H1 (cell line): Measurements from ENCODE around the gene NRP2. TPM values are rescaled to one million over a fixed set of nuclear protein-coding genes. Genes with fewer than 3 reads are reported as not detected.
A peak's percentile ranks its signal among the peaks of the same experiment; 100 is the strongest.

ENCODE experiments used
- CTCF ChIA-PET: fragments of 300-600 bp; sonication (Branson Sonifier 250); formaldehyde crosslinking; loops from one replicate; lab custom pipeline; 2021; ENCODE audit not compliant: partially characterized antibody; lab: Charles Lee
- POLR2A ChIA-PET: fragments of 300-600 bp; sonication (Branson Sonifier 250); formaldehyde crosslinking; loops from one replicate; lab custom pipeline; 2021; ENCODE audit warnings: inconsistent platforms; ENCODE audit not compliant: partially characterized antibody; lab: Charles Lee
- DNase-seq, 2 experiments: peaks; one replicate each; pipeline versions ENCODE4 v3.0.0 to v3.0.0-alpha.2; 2010 to 2022; ENCODE audit warnings: low spot score in 2 of 2, low read depth in 1 of 2, mixed read lengths in 1 of 2
- FAIRE-seq: peaks from 2 replicates; lab custom pipeline; 2011; peaks lifted over from hg19 to GRCh38; lab: Jason Lieb, UNC
- H2AFZ ChIP-seq: 2 replicates; pipeline ENCODE4 v1.8.1; 2012; ENCODE audit warnings: low read length, inconsistent platforms
- H2AK5ac ChIP-seq: 2 replicates; pipeline ENCODE4 v1.6.1; 2013; ENCODE audit warnings: low read depth, low read length
- H2BK120ac ChIP-seq: replicated peaks from 2 replicates; pipeline ENCODE3; 2013; ENCODE audit warnings: low read depth, low read length, inconsistent platforms
- H2BK12ac ChIP-seq: 2 replicates; pipeline ENCODE4 v1.6.1; 2013; ENCODE audit warnings: low read depth, low read length
- H2BK15ac ChIP-seq: 2 replicates; pipeline ENCODE4 v1.6.1; 2013; ENCODE audit warnings: low read length
- H2BK20ac ChIP-seq: 2 replicates; pipeline ENCODE4 v1.6.1; 2013; ENCODE audit warnings: low read length
- H2BK5ac ChIP-seq: 2 replicates; pipeline ENCODE4 v1.6.1; 2013; ENCODE audit warnings: low read depth, low read length
- H3K14ac ChIP-seq: 2 replicates; pipeline ENCODE4 v1.6.1; 2013; ENCODE audit warnings: inconsistent platforms; ENCODE audit not compliant: insufficient read length
- H3K18ac ChIP-seq: 2 replicates; pipeline ENCODE4 v1.6.1; 2013; ENCODE audit warnings: low read length; ENCODE audit errors: extremely low read depth
- H3K23ac ChIP-seq: 2 replicates; pipeline ENCODE4 v1.6.1; 2013; ENCODE audit warnings: inconsistent platforms; ENCODE audit not compliant: insufficient read length
- H3K23me2 ChIP-seq: 2 replicates; pipeline ENCODE4 v1.6.1; 2013; ENCODE audit warnings: low read depth, low read length
- H3K27ac ChIP-seq: 2 replicates; pipeline ENCODE4 v1.6.1; 2011; ENCODE audit warnings: low read depth, low read length, inconsistent platforms
- H3K27me3 ChIP-seq, 4 experiments: replicated peaks in 1 of 4; 1 replicate in 1 of 4; 2 replicates in 3 of 4; pipeline versions ENCODE4 v1.6.1 to v1.8.1; 2011 to 2013; ENCODE audit warnings: low read length in 3 of 4, mild to moderate bottlenecking in 3 of 4, inconsistent platforms in 2 of 4, mixed read lengths in 2 of 4, moderate library complexity in 1 of 4; ENCODE audit not compliant: control insufficient read depth in 3 of 4, insufficient read depth in 3 of 4; ENCODE audit errors: extremely low read depth in 1 of 4
- H3K36me3 ChIP-seq, 4 experiments: 2 replicates each; pipeline versions ENCODE4 v1.6.1 to v1.8.1; 2011 to 2013; ENCODE audit warnings: mild to moderate bottlenecking in 4 of 4, low read length in 3 of 4, moderate library complexity in 2 of 4, control low read depth in 1 of 4, inconsistent platforms in 1 of 4; ENCODE audit not compliant: insufficient read depth in 4 of 4, control insufficient read depth in 2 of 4
- H3K4ac ChIP-seq: replicated peaks from 2 replicates; pipeline ENCODE3; 2013; ENCODE audit warnings: low read length, low read depth, mixed read lengths, inconsistent platforms; ENCODE audit not compliant: insufficient read length
- H3K4me1 ChIP-seq, 4 experiments: replicated peaks in 1 of 4; 1 replicate in 1 of 4; 2 replicates in 3 of 4; pipeline versions ENCODE4 v1.6.1 to v1.8.1; 2011 to 2013; ENCODE audit warnings: low read length in 3 of 4, inconsistent platforms in 2 of 4, mixed read lengths in 1 of 4; ENCODE audit not compliant: insufficient read depth in 4 of 4, control insufficient read depth in 3 of 4
- H3K4me2 ChIP-seq, 2 experiments: 2 replicates each; pipeline versions ENCODE4 v1.6.1 to v1.8.1; 2011 to 2013; ENCODE audit warnings: low read depth in 2 of 2, low read length in 2 of 2, control low read depth in 1 of 2, inconsistent platforms in 1 of 2, mild to moderate bottlenecking in 1 of 2; ENCODE audit not compliant: insufficient read depth in 1 of 2
- H3K4me3 ChIP-seq, 4 experiments: fragments of 200-600, 300-600 bp in 1 of 4; sonication (generic), shearing (Covaris generic), sonication (Bioruptor Twin) in 1 of 4; 2 replicates each; pipeline versions ENCODE4 v1.5.1 to v1.8.1; 2011 to 2016; ENCODE audit warnings: low read length in 4 of 4, low read depth in 3 of 4, control low read depth in 2 of 4, inconsistent platforms in 2 of 4, mild to moderate bottlenecking in 2 of 4, mixed read lengths in 1 of 4, moderate library complexity in 1 of 4; ENCODE audit not compliant: insufficient read depth in 2 of 4; ENCODE audit errors: extremely low read depth in 1 of 4
- H3K56ac ChIP-seq: replicated peaks from 2 replicates; pipeline ENCODE3; 2013; ENCODE audit warnings: low read depth, mild to moderate bottlenecking, mixed read lengths, low read length, inconsistent platforms; ENCODE audit not compliant: insufficient read length
- H3K79me1 ChIP-seq: 2 replicates; pipeline ENCODE4 v1.6.1; 2013; ENCODE audit warnings: low read depth, low read length, control low read depth
- H3K79me2 ChIP-seq, 2 experiments: 2 replicates each; pipeline versions ENCODE4 v1.6.1 to v1.8.1; 2012 to 2013; ENCODE audit warnings: low read length in 2 of 2, mild to moderate bottlenecking in 2 of 2, inconsistent platforms in 1 of 2; ENCODE audit not compliant: insufficient read depth in 2 of 2, control insufficient read depth in 1 of 2
- H3K9ac ChIP-seq, 4 experiments: replicated peaks in 1 of 4; 1 replicate in 1 of 4; 2 replicates in 3 of 4; pipeline versions ENCODE4 v1.6.1 to v1.8.1; 2011 to 2013; ENCODE audit warnings: low read depth in 3 of 4, low read length in 3 of 4, control low read depth in 2 of 4, mild to moderate bottlenecking in 2 of 4, moderate library complexity in 2 of 4, inconsistent platforms in 1 of 4; ENCODE audit errors: extremely low read depth in 1 of 4
- H3K9me3 ChIP-seq, 2 experiments: 2 replicates each; pipeline versions ENCODE4 v1.6.1 to v1.8.1; 2012 to 2013; ENCODE audit warnings: mild to moderate bottlenecking in 2 of 2, moderate library complexity in 2 of 2, control low read depth in 1 of 2, inconsistent platforms in 1 of 2, low read depth in 1 of 2, low read length in 1 of 2, mixed read lengths in 1 of 2; ENCODE audit not compliant: insufficient read depth in 2 of 2
- H4K20me1 ChIP-seq, 2 experiments: replicated peaks in 1 of 2; 2 replicates each; pipeline versions ENCODE3 to v1.8.1; 2011 to 2013; ENCODE audit warnings: inconsistent platforms in 2 of 2, low read length in 2 of 2, mild to moderate bottlenecking in 1 of 2; ENCODE audit not compliant: insufficient read depth in 2 of 2, control insufficient read depth in 1 of 2
- H4K5ac ChIP-seq: 2 replicates; pipeline ENCODE4 v1.6.1; 2013; ENCODE audit warnings: low read length, low read depth, mixed read lengths, inconsistent platforms; ENCODE audit not compliant: insufficient read length
- H4K8ac ChIP-seq: 2 replicates; pipeline ENCODE4 v1.8.0; 2013; ENCODE audit warnings: mild to moderate bottlenecking, moderate library complexity, low read length, inconsistent platforms; ENCODE audit not compliant: insufficient read depth; ENCODE audit errors: extremely low read depth
- H4K91ac ChIP-seq: replicated peaks from 2 replicates; pipeline ENCODE3; 2013; ENCODE audit warnings: low read length, mixed read lengths, inconsistent platforms; ENCODE audit not compliant: insufficient read length
- MAFK ChIP-seq: IDR thresholded peaks from 2 replicates; pipeline ENCODE4 v1.6.1; 2012; ENCODE audit warnings: low read depth, mild to moderate bottlenecking, improper control_type of control experiment, low read length
- SP4 ChIP-seq: IDR thresholded peaks from 2 replicates; pipeline ENCODE4 v1.6.1; 2012; ENCODE audit warnings: low read length, inconsistent platforms
- WGBS, 2 experiments: shearing (Covaris generic) in 1 of 2; methylation state at CpG; one replicate each; pipeline versions ENCODE4 v1.1.6 to v1.1.7; 2013 to 2015; ENCODE audit warnings: low lambda C conversion rate in 2 of 2, mixed read lengths in 2 of 2, inconsistent platforms in 1 of 2, low coverage in 1 of 2, missing lambda C conversion rate in 1 of 2; ENCODE audit not compliant: insufficient replicate concordance in 2 of 2, insufficient coverage in 1 of 2, insufficient read length in 1 of 2; ENCODE audit errors: extremely low coverage in 1 of 2, missing lambda C conversion rate in 1 of 2; 5-methylcytosine and 5-hydroxymethylcytosine counted together
- polyA plus RNA-seq, 7 experiments: library from polyadenylated mRNA; depleted of rRNA in 3 of 7; stranded (reverse) in 5 of 7; unstranded in 2 of 7; fragments of >200 nt in 5 of 7; fragments of 200-250 nt in 2 of 7; gene quantifications; 1 replicate in 5 of 7; 2 replicates in 1 of 7; 4 replicates in 1 of 7; pipeline versions ENCODE4 v1.2.1 to v1.2.3, GENCODE V29; 2011 to 2013; ENCODE audit warnings: missing spikeins in 2 of 7, mixed read lengths in 2 of 7
- total RNA-seq: library from RNA; stranded (reverse); fragmentation: NEBNext Ultra II Directional; extraction: Animal tissue kit (Norgen Biotek cat#: 25700); gene quantifications from 2 replicates; pipeline ENCODE4 v1.2.1, GENCODE V29; 2021

NRP2 gene
- total and polyA plus RNA-seq, 2 of the 8 experiments (the other 6 are each of a cell fraction or from before 2014, with no cell fraction given) = 32.0 to 37.8 TPM

- Histone ChIP-seq H3K79me2 (no peaks in the 10 kb centered on the region), H2AFZ (no peak overlapping the region), H2BK15ac (no peak overlapping the region), H2BK12ac (no peak overlapping the region), H4K5ac (no peak overlapping the region), H3K4ac (no peak overlapping the region), H2BK5ac (no peak overlapping the region), H3K4me3 (no peak overlapping the region), H3K14ac (no peak overlapping the region), H3K9ac (no peak overlapping the region), H3K9me3 (no peaks in the 10 kb centered on the region), H3K56ac (no peak overlapping the region), H3K18ac (no peak overlapping the region), H3K79me1 (no peaks in the 10 kb centered on the region), H3K27me3 (no peaks in the 10 kb centered on the region), H3K27ac (no peak overlapping the region), H4K8ac (no peak overlapping the region), H2BK20ac (no peak overlapping the region), H4K20me1 (no peaks in the 10 kb centered on the region), H3K4me2 (no peak overlapping the region), H3K36me3 (peaks cover 10 to 50% (median 38%) of the 10 kb centered on the region in 4 experiments), H3K23ac (no peak overlapping the region), H2BK120ac (no peak overlapping the region), H2AK5ac (no peak overlapping the region), H4K91ac (no peak overlapping the region), H3K23me2 (no peaks in the 10 kb centered on the region), H3K4me1 (peaks cover 12 to 24% (median 21%) of the 10 kb centered on the region in 4 experiments)
- 92% methylated on average over 2 of the region's 2 CpGs; no CpG with 5 or more reads in 1 of the 2 experiments for WGBS, 2 experiments
- ChIA-PET CTCF (interaction anchor here (0.6 to 4.8 kb wide), 5 partner anchors 12 to 229 kb away, joined by 3 to 42 read pairs (median 31); no protein-coding TSS in a partner anchor), POLR2A (interaction anchor here (0.6 kb wide), 1 partner anchor 335 kb away, joined by 3 read pairs; no protein-coding TSS in a partner anchor)
- DNase-seq = no peak
- TF ChIP-seq SP4 (no peak), MAFK (peak; percentile 52; the same call in 1 of the 2 replicates)
- FAIRE-seq = no peak
Observed at GRCh38 chr2:205723179-205723578, 40.9 kb downstream of the NRP2 start.
